Fibroblast of the conjunctiva (primary cell): Measurements from ENCODE around the gene NACC2.
A peak's percentile ranks its signal among the peaks of the same experiment; 100 is the strongest.
"Not testable (repeated sequence)": the region's sequence is repeated elsewhere in the genome, so short reads cannot be mapped to it uniquely, and the experiment has no call there.

Experiments
- DNase-seq: peaks from one replicate; pipeline ENCODE4 v3.0.0-alpha.2; 2010; ENCODE audit warnings: low read depth

Gene NACC2

DNA sequence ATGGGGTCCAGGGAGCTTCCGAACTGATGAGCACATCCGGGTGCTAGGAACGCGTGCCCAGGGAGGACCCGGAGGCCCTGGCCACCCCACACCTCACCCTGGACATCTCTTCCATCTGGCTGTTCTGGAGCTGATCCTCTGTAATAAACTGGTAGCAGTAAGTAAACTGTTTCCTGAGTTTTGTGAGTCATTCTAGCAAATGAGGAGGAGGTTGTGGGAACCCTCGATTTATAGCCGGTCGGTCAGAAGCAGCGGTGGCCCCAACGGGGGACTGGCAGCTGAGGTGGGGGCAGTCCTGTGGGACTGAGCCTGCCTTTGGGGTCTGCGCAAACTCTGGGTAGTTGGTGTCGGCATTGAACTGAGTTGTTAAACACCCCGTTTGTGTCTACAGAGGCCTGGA lies 118.6 kb downstream of the NACC2 start:
- no peak for DNase-seq

DNA sequence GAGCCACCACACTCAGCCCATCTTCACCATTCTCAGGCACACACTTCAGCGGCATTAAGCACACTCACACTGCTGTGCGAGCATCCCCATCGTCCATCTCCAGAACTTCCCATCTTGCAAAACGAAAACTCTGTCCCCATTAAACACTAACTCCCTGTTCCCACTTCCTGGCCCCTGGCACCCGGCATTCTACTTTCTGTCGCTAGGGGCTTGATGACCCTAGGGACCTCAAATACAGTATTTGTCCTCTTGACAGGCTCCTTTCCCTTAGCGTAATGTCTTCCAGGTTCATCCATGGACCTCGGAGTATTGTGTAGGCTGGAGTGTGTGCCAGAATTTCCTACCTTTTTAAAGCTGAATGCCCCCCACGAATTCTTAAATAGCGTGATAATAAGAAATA lies 119.3 kb downstream of the NACC2 start:
- DNase-seq = no peak

DNA sequence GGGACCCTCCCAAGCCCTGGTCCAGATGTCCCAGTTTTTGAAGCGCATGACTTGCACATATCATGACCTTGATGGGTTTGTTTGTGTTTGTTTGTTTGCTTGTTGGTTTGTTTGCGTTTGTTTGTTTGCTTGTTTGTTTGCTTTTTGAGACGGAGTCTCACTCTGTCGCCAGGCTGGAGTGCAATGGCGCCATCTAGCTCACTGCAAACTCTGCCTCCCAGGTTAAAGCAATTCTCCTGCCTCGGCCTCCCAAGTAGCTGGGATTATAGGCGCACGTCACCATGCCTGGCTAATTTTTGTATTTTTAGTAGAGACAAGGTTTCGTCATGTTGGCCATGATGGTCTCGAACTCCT lies 120.9 kb downstream of the NACC2 start:
- no peak for DNase-seq

DNA sequence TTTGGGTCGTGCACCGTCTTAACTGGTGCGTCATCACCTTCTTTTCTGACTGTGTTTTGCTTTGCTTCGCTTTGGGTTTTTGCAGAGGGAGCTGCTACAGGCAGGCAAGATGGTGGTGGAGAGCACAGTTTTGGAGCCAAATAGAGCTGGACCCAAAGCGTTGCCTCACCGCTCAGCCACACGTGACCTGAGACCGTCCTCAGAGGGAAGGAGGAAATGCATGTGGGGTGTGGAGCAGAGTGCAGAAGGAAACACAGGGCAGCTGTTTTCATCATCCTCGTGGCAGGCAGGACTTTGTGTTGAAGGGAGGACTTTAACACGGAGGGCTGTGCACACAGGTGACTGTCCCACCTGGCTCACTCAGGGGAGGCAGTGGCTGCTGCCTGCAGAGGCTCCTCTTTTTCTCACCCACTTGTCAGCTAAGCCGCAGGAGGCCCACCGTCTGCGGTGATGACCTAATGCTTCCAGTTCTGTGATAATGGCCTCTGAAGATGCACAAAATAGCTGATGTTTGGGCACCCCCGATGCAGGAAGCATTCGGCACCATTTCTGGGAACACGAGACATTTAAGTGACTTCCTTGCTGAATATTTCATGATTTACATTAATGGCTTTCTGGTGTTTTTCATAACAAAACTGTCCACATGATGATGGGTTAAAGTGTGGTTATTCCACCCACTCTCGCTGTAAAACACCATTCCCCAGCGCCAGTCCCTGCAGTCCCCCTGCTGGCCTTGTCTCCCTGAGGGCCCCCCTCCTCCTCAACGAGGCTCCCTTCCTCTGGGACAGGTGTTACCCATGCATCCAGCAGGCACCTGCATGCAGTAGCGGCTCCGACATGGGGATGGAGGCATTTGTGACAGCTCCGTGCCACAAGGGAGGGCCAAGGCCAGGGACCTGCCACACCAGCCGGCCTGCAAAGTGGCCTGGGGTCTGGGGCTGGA lies 121.5 kb downstream of the NACC2 start:
- DNase-seq = no peak

DNA sequence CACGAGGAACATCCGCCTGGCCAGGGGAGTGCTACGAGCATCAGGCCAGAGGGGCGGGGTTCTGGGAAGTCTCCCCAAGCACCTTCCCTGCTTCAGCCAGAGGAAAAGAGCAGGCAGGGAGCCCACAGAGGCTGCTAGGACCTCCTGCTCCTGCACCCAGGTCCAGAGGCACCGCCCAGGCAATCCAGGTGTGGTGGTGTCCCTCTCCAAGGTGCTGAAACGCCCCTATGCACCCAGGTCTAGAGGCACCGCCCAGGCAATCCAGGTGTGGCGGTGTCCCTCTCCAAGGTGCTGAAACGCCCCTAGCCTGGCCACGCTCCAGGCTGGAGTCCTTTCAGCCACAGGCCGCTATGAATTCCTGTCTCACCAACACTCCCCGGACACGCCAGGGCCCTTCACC lies 123.2 kb downstream of the NACC2 start:
- DNase-seq = no peak

DNA sequence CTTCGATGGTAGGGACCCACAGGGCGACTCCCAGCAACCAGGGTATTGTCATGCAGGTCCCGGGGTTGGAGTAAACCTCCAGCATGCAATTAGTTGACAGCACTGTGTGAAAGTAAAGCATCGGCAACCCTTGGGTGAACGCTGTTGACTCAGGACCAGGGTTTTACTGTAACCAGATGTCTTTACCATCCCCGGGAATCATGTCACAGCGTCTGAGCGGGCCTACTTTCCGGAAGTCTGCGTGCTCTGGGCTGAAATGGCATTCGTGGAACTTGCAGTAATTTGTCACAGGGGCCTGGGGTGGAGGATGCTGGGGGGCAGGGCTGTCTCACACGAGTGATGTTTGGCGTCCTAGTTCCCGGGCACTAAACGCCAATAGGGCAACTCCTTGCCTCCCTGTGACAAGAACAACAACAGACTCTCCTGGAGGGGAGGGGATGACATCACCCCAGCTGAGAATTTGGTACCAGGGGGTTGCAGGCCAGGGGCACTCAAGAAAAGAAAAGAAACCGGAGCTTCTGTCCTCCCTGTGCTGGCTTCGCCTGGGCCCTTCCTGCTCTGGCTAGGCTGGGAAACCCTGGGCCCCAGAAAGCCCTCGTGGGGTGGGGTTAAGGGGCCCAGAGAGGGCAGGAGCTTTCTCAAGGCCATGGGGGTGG lies 123.8 kb downstream of the NACC2 start:
- DNase-seq = no peak

DNA sequence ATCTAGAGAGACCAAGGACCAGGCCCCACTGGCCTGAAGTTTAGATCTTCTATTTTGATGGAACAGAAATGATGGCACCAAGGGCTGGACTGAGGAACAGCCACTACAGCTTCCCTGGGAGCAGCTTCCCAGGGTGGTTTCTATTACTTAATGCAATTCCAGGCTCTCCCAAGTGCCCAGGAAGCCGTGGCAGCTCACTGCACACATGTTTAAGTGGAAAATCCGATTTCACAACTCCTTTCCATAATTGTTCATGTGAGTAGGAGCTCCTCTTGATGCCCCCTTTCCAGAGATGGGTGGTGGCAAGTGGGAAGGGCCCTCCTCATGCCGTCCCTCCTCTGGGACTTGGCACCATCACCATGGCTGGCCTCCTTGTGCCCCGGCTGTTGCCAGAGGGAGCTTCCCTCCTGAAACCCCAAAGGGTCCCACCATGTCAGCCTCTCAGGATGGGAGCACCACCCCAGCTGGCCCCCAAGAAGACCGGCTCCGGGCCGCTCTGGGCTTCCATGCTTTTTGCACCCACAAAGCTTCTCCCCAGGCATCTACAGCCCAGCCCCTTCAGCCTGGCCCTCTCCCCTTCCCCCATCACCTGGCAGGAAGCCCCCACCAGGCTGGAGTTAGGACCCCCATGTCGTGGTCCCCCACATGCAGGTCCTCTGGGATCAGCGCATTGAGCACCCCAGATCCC lies 124.8 kb downstream of the NACC2 start:
- DNase-seq = no peak

DNA sequence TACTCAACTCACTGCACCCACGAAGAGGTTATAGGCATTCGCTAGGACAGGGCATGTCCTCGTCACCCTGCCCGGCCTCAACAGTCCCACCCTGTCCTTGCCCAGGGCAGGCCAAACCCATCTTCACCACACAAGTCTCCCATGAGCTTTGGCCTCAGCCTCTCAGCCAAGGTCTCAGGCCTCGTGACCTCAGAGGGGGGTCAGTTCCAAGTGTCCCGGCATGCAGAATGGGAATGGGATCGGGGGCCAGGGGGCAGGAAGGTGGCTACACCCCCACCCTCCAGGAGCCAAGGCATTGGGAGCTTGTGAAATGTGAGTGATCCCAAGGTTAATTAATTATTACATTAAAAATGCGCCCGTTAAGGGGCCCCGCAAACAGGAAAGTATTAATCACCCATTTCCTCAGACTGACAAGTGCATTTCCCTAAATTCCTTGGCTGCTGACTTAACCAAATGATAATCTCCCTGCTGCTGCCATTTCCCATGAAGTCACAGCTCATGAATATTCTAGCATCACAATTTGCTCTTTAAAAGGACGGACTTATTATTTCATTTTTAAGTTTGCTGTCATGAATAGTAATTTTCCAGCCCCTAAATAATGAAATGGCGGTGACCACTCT lies 125.9 kb downstream of the NACC2 start:
- DNase-seq = no peak

DNA sequence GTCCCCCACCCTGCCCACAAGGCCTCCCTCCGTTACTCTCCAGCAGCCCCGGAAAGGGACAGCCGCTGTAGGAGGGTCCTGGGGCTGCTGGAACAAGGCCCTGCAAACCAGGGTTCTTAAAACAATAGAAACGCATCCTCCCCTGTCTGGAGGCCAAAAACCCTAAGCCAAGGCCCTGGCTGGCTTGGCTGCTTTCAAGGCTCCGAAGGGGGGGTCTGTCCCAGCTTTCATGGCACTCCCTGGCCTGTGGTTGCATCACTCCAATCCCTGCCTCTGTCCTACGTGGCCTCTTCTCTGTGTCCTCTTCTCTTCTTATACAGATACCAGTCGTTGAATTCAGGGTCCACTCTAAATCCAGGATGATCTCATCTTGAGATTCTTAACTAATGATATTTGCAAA lies 126.5 kb downstream of the NACC2 start:
- DNase-seq = no peak

DNA sequence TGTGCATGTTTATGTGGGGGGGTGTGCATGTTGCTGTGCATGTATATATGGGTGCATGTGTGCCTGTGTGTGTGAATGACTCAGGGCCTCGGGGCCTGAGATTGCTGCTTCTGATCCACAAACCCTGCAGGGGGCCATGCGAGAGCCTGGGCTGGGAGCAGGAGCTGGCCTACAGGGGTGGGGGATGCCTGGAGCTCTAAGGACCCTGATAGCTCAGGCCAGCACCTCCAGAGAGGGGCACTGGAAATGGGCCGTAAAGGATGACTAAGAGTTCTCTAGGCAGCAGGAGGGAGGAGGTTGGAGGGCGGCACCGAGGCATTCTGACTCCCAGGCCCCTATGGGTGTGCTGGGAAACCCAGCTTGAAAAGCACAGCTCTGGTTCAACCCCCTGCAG lies 127.0 kb downstream of the NACC2 start:
- DNase-seq = no peak

DNA sequence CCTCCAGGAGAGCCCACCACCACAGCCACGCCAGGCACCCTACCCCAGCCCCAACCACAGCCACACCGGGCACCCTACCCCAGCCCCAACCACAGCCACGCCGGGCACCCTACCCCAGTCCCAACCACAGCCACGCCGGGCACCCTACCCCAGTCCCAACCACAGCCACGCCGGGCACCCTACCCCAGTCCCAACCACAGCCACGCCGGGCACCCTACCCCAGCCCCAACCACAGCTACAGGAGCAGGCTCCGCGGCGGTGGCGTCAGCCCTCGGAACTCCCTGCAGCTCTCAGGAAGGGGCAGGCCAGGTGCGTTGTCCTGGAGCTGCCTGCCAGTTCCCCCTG lies 128.2 kb downstream of the NACC2 start:
- DNase-seq = not testable (repeated sequence)

DNA sequence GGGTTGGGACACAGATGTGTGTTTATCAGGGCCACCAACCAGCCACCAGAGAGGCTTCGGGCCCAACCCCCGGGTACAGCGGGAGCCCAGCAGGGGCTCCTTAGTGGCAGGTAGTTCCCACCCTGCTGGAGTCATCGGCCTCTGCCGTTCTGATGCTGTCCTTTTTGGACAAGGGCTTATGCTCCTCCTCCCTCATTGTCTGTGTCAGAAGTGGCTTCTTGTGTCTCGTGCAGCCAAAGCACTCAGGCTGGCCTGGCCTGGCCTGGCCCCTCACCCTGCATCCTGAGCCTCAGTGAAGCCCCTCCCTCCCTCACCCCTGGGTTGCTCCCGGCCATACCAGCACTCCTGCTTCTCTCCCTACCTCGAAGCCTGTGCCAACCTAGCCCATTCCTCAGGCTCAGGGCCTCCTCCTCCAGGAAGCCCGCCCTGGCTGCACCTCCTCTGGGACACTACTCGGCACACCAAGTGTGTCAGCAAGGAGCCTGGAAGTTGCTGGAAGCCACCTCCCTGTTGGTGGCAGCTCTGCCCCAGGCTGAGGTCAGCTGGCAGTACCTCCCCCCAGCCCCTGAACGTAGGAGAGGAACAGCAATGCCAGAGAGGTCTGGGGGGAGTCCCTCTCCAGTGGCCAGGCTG lies 129.8 kb downstream of the NACC2 start:
- no peak for DNase-seq

DNA sequence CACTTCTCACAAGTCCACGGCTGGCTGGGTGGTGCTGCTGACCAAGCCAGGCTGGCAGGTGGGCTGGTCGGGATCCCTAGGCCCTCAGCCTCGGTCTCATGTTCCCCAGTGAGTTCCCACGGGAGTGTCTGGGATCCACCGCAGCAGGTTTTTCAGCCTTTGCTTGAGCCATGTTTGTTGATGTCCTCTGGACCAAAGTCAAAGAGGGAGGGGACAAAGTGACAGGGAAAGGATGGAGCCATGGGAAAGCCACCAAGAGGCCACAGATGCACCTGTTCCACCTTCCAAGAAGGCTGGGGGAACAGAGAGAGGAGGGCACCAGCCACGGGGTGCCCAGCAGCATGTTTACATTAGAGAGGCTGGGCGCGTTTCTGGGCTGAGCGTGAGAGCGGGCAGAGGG lies 131.2 kb downstream of the NACC2 start:
- no peak for DNase-seq

DNA sequence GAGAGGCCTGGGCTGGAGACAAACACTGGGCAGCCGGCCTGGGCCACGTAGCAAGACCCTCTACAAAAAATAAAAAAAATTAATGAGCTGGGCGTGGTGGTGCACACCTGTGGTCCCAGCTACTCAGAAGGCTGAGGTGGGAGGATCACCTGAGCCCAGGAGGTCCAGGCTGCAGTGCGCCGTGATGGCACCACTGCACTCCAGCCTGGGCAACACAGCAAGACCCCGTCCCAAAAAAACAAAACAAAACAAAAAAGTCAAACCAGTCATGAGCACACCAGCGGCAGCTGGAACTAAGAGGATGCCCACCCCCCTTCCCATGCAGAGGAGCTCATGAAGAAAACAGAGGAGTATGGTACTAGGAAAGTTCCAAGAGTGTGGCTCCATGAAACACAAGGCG lies 131.8 kb downstream of the NACC2 start:
- DNase-seq = no peak

DNA sequence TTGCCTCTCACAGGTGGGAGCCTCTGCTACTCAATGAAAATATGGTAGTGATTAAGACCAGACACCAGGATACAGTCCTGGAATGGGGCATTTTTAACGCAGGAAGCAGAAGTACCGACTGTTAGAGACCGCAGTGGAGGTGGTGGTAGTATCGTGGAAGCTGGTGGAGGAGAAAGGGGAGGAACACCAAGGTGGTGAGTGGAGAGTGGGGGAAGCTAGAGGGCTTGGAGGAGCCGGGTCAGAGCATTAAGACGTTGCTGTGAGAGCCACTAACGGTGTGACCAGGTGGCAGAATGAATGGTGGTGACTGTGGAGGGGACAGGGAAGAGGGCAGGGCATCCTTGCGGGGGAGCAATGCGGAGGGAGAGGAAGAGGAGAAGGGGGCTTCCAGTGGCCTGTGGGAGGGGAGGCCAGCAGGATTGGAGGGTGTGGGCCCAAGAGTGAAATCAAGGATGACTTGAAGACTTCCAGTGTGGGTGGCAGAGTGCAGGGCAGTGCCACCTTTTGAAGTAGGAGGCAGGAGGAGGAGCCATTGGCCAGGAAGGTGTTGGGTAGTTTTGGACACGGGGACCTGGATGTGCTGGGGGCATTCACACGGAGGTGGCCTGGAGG lies 132.3 kb downstream of the NACC2 start:
- DNase-seq = no peak

DNA sequence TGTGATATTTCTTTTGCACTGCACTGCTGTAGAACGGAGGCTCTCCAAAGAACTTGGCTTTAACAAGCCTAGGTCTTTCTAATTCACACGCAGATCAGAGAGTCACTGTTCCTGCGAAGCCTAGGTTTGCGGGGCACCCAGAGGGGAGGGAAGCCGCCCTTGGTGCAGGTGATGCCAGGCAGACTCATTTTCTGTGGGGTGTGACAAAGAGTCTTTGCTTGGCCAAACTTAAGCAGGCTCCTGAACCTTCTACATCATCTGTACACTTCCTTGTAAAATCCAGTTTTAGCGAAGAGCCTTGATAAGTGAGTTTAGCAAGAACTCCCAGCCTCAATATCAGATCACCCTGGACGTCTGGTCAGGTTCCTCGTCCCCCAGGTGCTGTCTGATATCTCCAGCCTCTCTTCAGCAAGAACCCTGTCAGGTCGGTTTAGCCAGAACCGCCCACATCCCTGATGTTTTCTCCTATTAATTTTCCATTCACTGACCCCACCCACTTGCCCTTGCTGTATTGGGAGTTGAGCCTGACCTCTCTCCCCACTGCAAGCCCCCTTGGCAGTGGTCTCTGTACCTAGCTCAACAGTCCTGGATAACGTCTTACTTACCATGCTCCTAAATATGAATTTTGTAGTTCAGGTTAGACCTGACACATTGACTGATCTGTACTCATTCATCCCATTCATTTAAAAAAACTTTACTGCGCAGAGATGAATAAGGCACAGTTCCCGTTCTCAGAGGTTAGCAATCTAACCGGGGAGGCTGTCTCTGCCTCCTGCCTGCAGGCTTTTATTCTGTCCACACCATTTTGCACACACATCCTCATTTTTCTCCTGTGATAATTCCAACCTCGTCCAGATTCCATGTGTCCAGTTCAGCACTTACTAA lies 133.0 kb downstream of the NACC2 start:
- no peak for DNase-seq

DNA sequence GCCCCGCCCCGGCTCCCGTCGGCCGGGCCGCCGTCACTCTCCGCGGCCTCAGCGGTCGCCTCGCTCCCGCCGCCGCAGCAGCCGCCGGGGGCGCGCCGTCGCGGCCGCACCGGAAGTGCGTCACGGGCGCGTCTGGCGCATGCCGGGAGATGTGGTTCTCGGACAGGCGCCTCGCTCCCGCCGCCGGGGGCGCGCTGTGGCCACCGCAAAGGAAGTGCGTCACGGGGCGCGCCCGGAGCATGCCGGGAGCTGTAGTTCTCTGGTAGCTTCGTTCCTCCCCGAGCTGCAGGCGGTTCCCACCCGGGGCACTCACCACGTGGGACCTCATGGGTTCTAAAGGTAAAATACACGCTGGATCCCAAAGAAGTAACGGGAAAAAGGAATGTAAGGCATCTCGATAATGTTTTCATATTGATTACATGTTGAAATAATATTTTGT lies 133.8 kb downstream of the NACC2 start, which contains the start of gene UBAC1:
TSS of gene UBAC1 (minus strand) at position 97 of the 439 bp plus-strand sequence. CDS start 211 bp downstream, outside the sequence.
- peak; percentile 83 for DNase-seq

DNA sequence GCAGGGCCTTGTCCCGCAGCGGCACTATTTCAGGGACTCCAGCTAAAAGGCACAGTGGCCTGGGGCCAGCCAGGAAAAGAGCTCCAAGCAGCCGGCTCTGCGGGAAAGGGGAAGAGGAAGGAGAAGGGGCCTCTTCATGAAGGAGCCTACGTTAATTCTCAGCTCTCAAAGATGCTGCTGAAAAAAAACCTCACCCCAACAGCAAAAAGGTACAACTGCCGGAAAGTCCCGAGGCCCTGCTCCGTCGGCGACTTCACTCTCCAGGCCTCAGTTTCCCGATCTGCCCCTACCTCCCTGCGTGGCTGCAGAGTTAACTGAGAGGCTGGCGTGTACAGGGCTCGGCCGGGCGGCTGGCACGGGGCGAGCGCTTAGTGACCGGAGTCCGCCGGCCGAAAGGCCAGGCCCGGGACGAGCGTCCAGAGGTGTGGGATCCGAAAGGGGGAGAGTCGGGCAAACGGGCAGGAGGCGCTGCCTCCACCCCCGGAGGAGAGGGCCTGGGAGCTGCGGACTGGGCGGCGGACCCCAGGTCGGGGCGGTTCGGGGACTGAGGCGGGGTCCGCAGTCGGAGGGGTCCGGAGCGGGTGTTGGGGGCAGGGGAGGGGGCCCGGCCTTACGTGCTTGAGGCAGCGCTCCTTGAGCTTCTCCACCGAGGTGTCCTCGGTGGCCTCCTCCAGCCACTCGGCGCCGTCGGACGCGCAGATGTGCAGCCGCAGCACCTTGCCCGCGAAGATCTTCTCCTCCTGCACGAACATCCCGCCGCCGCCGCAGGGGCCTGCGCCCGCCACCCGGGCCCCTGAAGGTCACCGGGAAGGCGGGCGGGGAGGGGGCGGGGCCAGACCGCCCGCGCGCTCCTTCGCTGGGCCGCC lies 134.4 kb downstream of the NACC2 start:
- no peak for DNase-seq

DNA sequence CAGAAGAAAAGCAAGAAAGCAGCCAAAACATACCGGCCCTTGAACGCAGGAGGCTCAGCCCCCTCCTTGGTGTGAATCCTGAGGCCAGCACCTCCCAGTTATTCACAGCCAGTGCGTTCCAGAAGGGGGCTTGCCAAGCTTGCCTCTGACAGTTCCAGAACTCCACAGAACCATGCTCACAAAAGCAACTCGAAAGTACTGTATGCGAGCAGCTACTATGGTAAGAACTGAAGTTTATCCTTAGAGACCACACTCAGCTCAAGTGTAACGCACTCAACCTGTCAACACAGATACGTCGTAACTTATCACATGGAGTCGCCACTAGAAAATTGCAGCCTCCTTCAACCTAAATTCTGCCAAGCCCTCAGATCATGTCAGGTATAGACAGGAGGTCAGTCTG lies 135.3 kb downstream of the NACC2 start:
- no peak for DNase-seq

DNA sequence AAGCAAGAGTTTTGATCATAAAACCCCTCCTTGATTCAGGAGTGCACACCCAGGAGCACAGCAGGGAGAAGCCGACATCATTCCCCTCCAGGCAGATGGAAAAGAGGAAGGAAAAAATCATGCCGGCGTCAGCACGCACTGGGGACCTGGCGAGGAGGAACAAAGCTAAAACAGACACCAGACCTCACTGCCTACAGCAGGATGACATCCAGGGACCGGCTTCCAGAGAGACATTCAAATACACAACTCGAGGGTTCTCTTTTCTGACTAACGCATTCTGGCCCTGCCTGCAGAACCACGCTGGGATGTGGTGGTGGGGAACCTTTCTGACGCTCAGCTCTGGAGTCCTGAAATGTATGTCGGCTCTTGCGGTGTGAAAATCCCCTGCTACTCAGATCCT lies 136.6 kb downstream of the NACC2 start:
- no peak for DNase-seq
